Putamen (tissue), 1 donor: Measurements from ENCODE around the gene MYZAP.
A peak's percentile ranks its signal among the peaks of the same experiment; 100 is the strongest.

Experiments
- DNase-seq: peaks from one replicate; pipeline ENCODE4 v3.0.0-alpha.2; 2016; ENCODE audit warnings: low spot score

Gene MYZAP

DNA sequence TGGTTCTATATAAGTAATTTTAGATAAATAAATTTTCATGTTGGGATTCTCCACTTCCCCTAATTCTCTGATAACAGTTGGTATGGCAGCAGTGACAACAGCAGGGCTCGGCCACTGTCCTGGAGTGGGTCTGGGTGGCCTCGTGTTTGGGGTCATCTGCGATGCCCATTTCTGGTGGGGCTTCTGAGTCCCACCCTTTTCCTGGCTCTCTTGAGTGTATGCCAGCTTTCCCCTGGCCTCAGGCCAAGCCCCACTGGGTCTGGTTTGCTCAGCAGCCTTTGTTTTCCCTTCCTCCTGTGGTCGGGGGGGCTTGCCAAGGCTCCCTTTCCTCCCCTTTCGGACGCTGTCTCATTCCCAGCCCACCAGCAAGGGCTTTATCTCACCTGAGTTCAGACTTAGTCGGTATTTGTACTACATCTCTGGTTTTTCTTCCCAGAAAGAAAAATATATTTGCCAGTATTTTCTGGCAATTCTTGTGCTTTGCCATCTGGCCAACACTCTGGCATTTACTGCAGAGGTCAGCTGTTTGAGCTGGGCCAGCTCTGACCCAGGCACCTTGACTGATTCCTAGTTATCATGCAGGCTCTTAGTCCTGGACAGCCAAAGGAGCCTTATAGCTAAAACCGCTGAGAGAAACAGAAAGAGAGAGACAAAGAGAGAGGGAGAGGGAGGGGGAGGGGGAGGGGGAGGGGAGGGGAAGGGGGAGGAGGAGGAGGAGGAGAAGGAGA is 35.2 kb downstream of the MYZAP start:
- DNase-seq: no peak

DNA sequence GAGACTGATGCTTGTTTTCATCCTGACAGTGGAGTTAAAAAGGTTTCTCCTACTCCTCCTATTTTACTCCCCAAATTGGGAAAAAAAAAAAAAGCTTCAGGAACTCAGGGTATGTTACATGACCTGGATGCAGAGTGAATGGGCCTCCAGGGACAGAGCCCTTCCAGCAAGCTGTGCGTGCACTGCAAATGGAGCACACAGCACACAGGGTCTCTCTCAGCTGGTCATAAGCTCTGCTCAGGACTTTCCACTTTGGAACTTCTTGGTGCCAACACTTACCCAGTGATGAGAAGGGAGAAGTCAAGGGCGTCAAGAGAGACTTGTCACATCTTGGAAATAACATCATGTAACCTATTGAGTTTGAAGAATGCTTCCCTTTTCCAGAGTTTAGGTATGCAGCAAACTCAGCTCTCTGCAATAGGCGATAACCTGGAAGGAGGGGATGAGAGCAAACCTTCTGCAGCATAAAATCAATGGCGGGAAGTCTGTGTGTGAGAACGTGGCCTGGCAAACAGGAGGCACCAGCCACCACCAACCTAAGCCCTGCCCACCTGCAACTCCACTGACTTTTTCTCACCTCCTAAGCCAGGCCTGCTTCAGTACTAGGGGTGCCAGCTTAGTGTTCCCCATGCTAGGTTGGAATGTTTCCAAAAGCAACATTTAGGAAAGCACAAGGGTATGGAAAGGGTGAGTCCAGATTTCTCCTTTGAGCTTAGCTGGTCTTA is 39.8 kb downstream of the MYZAP start:
- DNase-seq: no peak

DNA sequence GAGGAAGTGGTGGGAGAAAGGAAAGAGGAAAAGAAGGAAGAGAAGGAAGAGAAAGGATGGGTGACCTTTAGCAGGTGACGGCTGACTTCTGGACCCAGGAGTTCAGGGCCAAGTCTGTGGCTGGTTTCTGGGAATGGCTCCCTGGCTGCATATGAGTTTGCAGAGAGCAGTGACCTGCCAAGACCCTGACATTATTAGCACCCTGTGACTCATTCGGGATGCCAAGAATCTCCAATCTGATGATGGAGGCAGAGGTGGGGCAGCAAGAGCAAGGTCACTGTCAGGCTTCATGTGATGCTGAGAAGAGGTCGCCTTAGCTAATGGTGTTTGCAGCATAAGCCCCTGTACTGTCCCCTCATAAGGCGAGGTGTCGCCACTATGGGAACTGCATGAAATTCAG is 42.6 kb downstream of the MYZAP start:
- DNase-seq: no peak

DNA sequence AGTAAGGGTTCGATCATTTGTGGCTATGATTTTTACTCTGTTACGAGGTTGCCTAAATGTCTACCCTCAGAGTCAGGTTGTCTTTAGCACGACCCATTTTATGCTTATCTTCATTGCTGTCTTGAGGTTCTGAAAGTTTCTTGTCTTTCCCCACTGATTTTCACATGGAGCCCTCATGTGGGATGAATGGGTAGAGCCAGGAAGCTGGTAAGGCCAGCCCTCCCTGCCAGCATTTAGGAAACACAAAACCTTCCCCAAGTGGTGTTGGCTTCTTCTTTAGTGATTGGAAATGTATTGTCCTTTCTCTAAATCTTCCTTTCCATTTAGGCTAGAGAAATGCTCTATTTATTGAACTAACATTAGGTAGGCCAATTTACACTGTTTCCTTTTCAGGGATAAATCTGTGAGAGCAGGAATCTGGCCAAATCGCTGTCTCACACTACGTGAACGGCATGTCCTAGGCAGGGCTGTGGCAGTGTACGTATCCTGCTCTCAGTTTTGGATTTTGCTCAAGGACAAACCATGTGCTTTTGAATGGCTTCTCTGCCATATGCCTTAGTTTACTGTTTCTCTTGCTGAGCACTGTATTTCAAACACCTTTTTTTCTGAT is 43.7 kb downstream of the MYZAP start:
- DNase-seq: no peak

DNA sequence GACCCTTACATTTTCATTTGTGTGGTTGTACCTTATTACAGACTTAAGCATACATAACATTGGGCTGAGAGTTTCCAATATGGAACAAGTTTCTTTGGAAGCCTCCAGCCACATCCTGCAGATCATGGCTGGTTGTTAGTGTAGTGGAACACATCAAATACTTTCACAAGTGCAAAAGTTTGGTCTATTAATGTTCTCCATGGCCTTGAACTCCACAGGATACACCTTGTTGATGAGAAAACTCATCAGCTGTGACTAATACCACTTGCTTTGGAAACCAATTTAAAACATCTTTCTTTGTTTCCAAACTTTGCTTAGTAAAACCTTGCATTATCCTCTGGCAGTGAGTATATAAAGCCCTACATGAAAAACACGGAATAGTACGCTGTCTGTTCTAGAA is 46.1 kb downstream of the MYZAP start:
- no peak for DNase-seq

DNA sequence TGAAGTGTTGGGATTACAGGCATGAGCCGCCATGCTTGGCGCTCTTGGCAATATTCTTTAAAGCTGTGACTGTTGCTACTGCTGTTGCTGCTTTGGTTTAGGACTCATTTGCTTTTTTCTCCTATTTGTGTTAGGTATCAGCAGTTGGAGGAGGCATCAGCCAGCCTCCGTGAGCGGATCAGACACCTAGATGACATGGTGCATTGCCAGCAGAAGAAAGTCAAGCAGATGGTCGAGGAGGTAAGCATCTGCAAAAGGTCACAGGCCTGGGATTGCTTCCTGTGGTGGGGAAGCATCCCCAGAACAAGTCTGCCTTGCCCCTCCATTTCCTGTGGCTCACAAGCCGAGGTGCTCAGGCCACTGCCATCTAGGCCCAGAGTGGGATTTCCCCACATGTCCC is 47.6 kb downstream of the MYZAP start:
- no peak for DNase-seq

DNA sequence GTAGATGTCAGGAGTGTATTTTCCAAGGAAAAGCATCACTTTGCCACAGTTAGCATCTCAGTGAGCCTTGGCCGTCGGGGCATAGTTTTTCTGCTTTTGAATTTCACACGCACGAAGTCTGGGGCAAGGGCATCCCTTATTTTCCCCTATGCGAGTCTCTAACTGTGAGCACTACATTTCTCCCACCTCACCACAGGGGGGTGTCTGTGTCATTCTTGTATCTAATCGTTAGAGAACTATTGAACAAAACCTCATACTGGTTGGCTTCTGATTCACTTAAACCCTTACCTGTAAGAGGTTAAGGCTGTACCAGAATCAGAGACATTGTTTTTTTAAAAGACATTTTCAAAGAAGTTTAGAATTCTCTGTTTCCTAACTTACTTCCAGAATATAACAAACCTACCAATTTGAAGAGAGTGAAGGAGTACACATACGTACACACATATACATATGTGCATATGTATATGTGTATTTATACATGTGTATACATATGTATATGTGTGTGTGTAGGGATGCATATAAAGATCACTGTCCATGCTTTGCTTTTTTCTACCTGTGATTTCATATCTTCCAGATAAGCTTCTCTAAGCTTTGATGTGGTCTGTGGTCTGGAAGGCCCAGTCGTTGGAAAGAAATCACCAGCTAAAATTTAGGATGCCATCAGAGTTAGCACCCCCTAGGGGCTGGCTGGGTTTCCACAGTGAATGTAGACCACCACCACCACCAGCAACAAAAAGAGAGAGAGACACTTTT is 49.4 kb downstream of the MYZAP start:
- peak; percentile 39 for DNase-seq

DNA sequence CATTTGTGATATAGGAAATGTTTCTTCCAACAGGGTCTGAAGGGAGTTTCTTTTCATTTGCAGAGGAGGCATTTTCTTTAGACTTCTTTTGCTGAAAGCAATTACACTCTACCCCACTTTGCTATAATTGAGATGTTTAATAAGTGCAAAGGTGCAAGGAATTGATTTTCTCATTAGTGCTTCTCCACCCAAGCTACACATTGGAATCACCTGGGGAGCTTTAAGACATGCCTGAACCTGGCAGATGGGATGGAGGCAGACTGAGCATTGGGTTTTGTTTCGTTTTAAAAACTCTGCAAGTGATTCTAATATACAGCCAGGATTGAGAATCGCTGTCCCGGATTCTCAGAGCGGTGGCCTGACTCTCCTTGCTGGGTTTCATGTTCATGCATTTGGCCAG is 52.1 kb downstream of the MYZAP start:
- DNase-seq: no peak

DNA sequence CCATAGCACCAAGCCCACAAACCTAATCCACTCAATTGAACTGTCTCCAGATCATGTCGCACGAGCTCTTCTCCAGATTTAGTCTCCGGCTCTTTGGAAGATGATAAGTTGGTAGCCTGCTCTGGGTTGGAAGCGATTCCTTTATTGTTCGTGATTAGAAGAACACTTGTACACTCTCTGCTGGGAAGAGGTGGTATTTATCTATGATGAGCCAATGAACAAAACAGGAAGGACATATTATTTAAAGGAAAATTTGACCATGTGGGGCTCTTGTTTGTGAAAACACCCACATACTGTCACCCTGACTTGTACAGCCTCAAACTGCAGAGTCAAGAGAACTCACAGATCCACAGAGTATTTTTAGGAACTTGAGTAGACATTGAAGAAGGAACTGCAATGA is 54.4 kb downstream of the MYZAP start:
- DNase-seq: no peak

DNA sequence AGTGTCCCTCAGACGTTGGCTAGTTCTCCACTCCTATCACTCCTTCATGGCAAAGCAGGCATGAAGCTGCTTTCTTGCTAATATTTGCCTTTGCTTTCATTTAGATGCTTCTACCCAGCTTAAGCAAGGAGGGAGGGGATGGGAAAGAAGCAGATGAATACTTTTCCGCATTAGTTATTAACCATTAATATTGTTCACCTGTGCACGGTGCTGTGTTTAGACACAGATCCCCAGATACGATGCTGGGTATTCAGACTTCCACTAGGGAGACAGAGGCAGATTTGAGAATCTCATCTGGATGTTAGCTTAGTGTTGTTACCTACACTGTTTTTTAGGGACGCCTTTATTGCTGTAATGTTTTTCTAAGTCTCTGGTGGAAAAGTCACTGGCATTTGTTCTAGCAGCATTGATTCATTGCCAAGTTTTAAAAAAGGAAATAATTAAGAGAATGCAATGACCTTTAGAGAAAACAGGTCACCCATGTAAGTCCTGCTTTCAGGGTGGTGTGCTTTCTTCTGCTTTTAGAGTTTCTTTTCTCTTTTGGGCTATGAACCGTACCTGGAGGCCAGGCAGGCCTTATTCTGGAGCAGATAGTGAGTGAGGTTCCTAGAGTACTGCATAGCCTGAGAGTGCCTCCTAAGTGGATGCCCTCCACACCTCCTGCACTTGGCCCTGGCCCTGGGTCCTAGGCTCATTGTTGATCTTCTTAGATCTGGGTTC is 55.5 kb downstream of the MYZAP start:
- DNase-seq: no peak

DNA sequence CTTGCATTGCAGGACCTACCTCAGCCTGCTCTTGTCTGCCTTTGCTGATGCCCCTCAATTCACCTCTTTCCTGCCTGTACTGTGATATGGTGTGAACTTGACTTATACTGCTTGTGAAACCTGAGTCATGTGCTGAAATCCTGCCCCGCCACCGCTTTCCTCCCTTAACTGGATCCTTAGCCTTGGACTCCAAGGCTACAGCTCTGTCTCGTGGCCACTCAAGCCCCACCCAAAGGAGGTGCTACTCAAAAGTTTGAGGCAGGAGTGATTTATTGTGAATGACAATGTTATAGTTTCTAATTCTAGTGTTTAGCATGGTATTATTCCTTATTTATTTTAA is 56.1 kb downstream of the MYZAP start:
- DNase-seq: no peak

DNA sequence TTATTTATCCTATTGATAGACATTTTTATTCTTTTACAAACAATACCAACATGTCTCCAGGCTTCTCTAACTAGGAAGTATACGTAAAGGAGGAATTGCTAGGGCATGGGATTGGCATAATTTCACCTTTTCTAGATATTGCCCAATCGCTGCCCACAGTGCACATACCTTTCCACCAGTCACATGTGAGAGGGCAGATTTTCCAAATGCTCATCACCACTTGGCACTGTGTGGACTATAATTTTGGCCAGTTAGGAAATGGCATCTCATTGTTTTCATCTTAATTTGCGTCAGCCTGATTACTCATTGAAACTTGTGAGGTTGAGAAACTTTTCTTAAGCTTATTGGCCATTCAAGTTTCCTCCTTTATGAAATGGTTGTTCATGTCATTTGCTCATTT is 57.4 kb downstream of the MYZAP start:
- no peak for DNase-seq

DNA sequence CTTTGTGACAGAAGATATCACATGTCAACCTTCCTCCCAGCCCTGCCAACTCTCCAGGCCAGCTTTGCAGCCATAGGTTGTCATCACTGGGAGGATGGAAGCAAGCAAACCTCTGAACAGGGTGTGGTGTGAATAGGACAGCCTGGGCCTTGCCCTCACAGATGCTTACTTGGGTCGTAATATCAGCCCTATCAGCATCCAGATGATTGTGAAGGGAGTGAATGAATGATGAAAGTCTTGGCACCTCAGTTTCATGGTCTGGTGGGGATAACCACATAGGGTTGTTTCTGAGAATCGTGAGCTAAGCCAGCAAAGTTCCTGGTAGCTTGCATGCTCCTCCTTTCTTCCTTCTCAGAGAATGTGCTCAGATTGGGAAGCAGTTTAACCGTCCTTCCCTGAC is 59.7 kb downstream of the MYZAP start:
- DNase-seq: no peak

DNA sequence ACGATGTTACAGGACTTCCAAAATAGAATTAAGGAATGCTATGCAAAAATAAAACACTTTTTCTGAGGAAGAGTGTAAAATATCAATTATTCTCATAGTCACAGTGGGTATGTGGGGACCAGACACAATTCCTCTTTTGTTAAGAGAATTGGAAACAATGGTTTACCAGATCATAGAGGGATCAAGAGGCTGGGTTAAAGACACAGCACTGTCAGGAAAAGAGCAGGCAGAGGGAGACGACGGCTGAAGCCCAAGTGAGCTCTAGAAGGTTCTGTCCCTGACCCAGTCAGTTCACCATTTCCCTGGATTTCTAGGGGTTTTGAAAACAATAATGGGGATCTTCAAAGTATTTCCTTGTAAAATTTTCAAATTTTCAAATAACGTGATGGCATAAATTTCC is 60.8 kb downstream of the MYZAP start:
- peak; percentile 66 for DNase-seq

DNA sequence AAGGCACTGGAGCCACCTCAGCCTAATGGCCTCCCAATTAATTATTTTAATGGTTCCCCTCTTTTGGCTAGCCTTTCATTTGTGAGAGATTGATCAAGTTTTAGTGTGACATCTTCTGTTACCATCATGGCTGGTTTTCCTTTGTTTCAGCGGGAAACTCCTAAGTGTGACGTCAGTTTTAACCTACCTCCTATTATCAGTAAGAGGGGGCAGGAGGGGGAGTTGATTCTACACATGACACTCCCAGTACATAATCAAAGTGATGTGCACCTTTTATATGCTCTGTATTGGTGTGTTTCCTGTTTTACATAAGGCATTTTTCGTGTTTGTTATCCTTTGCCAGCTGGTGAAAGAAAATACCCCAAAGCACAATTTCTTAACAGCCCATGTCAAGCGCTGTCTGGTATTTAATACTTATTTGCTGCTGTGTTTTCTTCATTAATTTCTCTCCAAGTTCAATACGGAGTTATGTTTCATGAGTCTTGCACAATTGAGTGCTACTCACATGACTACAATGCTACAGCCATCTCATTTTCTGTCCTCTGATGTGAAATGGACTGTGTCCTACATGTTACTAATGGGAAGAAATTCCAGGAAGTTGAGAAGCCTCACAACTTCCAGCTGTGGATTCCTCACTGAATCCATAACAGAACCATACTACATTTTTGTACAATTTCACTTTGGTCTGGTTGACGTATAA is 62.6 kb downstream of the MYZAP start:
- no peak for DNase-seq

DNA sequence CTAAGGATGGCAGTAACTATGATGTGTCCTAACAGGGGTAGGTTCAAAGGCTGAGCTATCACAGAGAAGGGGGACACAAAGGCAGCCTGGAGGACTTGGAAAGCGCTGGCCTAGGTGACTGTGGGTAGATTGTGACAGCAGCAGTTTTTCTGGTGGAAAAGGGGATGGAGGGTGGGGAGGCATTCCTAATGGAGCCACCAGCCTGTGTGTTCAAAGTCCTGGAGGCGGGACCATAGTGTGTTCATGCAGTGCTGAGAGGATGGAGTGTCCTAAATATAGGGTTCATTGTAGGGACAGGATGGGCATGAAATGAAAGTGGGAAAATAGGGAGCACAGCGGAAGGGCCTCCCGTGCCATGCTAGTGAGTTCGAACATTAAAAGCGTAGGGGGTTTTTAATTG is 63.3 kb downstream of the MYZAP start:
- DNase-seq: no peak

DNA sequence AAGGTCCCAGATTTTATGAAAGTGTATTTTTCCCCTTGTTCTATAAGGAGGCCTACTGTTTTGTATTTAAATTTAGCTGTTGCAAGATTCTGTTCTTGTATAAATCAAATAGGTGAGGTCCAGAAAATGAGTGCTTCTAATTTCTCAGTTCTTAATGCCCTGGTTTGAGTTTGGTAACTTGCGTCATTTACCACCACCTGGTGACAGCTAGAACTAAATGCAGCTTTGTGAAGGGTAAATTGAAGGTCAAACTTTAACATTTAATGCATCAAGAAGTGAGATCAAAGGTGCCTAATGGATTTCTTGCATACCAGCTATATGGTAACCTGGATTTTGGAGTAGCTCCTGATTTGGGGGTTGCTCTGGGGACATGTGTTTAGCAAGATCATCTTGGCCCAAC is 64.1 kb downstream of the MYZAP start:
- no peak for DNase-seq

DNA sequence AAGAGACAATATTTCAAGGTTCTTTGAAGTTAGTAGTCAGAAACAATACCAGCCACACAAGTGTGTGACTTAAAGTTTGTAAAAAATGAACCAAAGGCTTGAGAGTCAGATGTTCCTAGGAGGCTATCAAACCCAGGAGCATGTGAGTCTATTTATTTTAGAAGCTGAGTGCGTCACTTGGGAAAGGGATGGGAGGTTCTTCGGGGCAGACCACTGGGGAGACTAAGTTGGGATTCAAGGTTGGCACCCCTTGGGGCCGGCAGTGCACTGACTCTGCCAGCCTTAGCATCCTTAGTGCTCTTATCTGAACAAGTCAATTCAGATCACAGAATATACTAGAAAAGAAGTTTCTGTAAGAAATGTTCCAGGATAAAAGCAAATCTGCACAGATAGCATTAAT is 64.7 kb downstream of the MYZAP start:
- DNase-seq: no peak

DNA sequence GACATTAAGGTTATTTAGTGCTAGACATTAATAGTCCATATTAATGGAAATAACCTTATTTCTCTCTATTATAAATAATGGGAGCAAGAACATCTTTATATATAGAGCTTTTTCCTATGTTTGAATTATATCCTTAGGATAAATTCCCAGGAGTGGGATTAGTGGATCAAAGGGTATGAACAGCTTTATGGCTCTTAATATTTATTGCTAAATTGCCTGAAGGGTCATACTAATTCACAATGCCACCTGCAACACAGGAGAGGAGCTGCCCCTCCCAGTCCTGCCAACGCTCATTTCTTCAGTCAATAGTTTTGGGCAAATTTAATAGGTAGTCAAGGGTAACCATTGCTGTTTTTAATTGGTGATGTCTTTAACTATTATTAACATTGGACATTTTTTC is 65.9 kb downstream of the MYZAP start:
- no peak for DNase-seq

DNA sequence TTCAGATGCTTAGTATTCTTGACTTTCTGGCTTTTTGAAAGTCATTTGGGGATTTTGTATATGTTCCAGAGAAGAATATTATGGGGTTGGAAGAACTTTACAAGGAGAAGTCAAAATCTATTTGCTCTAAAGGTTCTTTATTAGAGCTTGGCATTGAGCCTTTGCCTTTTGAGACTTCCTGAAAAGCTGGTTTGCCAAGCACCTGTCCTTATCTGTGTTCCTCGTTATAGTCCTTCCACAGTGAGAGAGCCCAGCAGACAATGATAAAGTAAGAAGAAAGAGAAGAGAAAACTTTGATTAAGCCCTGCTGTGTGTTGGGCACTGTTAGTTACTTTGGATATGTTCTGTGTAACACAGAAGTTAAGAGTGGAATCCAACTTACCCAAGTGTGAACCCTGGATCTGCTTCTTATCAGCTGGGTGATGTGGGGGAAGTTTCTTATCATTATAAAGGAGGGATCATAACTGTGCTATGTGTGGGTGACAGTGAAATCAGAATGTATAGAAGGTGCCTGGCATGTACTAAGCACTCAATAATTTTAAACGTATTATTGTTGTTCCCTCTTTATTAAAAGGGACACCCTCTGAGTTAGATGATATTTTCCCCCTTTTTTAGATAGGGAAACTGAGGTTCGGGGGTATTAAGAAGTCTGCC is 70.5 kb downstream of the MYZAP start:
- no peak for DNase-seq

DNA sequence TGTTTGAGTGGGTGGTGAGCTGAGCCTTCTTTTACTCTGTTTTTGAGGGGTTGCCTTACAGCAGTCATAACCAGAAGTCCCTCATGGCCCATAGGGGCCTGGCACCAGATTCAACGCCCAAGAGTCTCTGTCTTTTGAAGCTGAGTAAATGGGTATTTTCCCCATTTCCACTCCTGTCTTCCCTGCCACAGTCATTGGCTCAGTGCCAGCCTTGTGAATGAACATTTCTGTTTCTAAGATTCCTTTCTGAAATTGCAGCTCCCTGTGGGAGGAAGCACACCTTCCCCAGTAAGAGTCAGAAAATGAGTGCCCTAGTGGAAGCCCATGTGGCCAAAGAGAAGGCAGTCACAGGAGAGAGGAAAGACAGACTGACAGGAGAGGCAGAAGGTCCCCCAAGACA is 71.1 kb downstream of the MYZAP start:
- no peak for DNase-seq
